GM19043 (cell line): ENCODE data around the gene ING4.

Source experiments
- ATAC-seq: cut with Tn5 transposase; IDR thresholded peaks from one replicate; pipeline ENCODE4 v1.9.1; 2021; ENCODE audit warnings: low read depth; ENCODE audit not compliant: unreplicated experiment

ING4 gene

GRCh38 chr12:6612247-6612646, 50.7 kb downstream of the ING4 start:
- ATAC-seq = no peak

GRCh38 chr12:6608592-6609281, 54.2 kb downstream of the ING4 start:
- no peak for ATAC-seq

GRCh38 chr12:6607751-6608591, 54.9 kb downstream of the ING4 start:
- no peak for ATAC-seq

GRCh38 chr12:6606331-6607131, 56.4 kb downstream of the ING4 start:
- ATAC-seq = no peak

GRCh38 chr12:6605421-6606330, 57.2 kb downstream of the ING4 start:
- ATAC-seq = no peak

GRCh38 chr12:6604259-6605029, 58.5 kb downstream of the ING4 start:
- no peak for ATAC-seq

- ATAC-seq = no peak
Measured at GRCh38 chr12:6603095-6603567, 59.8 kb downstream of the ING4 start.

- ATAC-seq = no peak
Measured at GRCh38 chr12:6602526-6602925, 60.4 kb downstream of the ING4 start.
